RWPE1 (cell line): ENCODE data around the gene DOCK9.

Experiments used
- CTCF ChIA-PET: fragments of 350-600 bp; sonication (Branson Sonifier 250); formaldehyde crosslinking; extraction: SDS; loops from one replicate; lab custom pipeline; 2021; lab: Yijun Ruan, JAX
- POLR2A ChIA-PET: fragments of 400-600 bp; formaldehyde crosslinking; extraction: SDS; loops from one replicate; lab custom pipeline; 2020; ENCODE audit warnings: antibody characterized with exemption; ENCODE audit not compliant: low non-redundant PET; lab: Yijun Ruan, JAX
- DNase-seq: peaks from one replicate; pipeline ENCODE4 v3.0.0; 2012; ENCODE audit warnings: low spot score
- H3K27ac ChIP-seq: fragments of 450-650 bp; 2 replicates; pipeline ENCODE4 v1.5.1; 2017
- TF ChIP-seq, protein P1 (sequence below): fragments of 450-650 bp; conservative IDR thresholded peaks from 2 replicates; pipeline ENCODE4 v1.5.1; 2017; ENCODE audit warnings: low read depth, mild to moderate bottlenecking

Gene DOCK9

DNA sequence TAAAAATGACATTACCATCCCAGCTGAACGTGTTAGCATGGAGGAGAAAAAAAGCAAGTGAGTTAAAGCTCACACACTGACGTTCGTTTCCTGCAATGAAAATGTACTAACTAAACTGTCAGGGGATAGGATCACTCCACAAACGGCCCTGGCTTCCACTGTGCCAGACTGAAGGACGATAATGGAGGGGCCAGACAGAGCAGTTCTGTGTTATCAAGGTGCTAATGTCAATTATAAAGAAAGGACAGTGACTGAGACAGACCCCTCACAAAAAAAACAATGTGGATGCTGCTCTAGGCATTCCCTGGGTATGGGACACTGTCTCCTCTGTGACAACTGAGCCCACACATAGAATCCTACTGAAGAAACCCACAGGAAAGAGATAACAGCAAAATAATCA lies 181.7 kb downstream of the DOCK9 start:
- H3K27ac ChIP-seq = no peak overlapping the region
- no peak for DNase-seq
- TF ChIP-seq, protein P1, sequence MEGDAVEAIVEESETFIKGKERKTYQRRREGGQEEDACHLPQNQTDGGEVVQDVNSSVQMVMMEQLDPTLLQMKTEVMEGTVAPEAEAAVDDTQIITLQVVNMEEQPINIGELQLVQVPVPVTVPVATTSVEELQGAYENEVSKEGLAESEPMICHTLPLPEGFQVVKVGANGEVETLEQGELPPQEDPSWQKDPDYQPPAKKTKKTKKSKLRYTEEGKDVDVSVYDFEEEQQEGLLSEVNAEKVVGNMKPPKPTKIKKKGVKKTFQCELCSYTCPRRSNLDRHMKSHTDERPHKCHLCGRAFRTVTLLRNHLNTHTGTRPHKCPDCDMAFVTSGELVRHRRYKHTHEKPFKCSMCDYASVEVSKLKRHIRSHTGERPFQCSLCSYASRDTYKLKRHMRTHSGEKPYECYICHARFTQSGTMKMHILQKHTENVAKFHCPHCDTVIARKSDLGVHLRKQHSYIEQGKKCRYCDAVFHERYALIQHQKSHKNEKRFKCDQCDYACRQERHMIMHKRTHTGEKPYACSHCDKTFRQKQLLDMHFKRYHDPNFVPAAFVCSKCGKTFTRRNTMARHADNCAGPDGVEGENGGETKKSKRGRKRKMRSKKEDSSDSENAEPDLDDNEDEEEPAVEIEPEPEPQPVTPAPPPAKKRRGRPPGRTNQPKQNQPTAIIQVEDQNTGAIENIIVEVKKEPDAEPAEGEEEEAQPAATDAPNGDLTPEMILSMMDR = no peak
- CTCF ChIA-PET = interaction anchor here (1.1 to 1.2 kb wide), 2 partner anchors 21 to 44 kb away, joined by 3 read pairs; no protein-coding TSS in a partner anchor
- POLR2A ChIA-PET = no interaction called here

DNA sequence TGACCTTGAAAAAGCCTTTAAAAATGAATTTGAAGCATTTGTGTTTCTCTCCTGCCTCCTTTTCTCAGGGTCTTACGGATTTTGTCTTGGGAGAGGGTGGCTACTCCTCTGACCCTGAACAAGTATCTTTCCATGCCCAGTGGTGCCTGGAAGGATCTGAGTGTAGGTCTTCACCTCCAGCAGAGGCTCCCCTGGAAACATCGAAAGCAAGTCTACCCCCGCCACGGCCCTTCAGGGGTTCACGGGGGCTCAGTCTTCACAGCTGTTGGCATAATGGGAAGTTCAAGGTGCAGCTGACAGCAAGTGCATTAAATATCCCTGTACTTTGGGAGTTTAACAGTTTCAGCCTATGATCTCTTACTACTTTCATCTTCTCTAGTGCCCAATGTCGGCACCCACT lies 182.6 kb downstream of the DOCK9 start:
- TF ChIP-seq, protein P1 = no peak
- no peak for DNase-seq
- ChIA-PET POLR2A (no interaction called here), CTCF (no interaction called here)
- H3K27ac ChIP-seq = no peak overlapping the region

DNA sequence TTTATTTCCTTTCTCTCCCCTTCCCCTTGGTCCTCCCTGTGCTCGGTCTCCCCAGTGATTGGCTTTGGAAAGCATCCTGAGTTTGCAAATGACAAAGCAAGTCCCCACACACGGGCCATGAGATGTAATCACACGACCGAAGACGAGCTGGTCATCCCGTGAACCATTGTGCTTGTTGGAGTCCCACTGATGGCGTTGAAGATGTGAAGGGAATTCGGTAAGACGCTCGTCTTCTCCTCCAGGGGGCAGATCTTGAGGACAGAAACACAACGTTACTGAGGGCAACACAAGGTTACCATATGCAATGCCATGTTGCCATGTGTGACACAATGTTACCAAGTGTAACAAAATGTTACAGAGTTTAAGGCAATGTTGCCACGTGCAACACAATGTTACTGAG lies 183.4 kb downstream of the DOCK9 start:
- ChIA-PET CTCF (interaction anchor here (1.3 kb wide), 1 partner anchor 14 kb away, joined by 3 read pairs; no protein-coding TSS in a partner anchor), POLR2A (no interaction called here)
- TF ChIP-seq, protein P1 = no peak
- H3K27ac ChIP-seq = no peak overlapping the region
- no peak for DNase-seq

DNA sequence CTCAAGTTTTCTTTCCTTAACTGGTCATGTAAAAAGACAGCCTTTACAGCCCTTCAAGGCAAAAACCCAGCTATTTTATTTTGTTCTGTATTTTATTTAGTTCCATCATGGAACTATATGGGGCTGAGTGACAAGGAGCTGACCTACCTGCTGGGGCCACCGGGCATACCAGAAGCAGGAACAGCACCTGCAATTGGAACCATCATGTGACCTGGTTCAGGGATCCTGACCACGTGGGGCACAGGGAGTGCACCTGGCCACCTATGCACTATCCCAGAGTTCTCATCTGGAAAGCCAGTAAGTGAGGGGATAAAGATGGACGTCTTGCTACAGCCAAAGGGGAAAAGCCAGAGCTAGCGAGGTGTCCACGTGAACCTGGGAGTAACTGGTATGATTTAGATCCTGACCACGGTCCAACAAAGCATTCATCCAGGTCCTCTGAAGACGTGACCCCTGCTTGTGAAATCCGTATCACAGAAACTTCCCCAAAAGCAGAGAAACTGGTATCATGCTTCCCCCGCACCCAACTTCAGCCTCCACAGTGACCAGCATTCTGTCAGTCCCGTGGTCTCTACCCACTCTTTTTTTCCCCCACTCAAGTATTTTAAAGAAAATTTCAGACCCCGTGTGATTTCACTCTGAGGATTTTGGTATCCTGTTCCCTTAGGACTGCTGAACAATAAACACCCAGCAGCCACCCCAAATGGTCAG lies 184.9 kb downstream of the DOCK9 start:
- ChIA-PET CTCF (interaction anchor here (0.5 kb wide), 1 partner anchor 61 kb away, joined by 3 read pairs; no protein-coding TSS in a partner anchor), POLR2A (no interaction called here)

DNA sequence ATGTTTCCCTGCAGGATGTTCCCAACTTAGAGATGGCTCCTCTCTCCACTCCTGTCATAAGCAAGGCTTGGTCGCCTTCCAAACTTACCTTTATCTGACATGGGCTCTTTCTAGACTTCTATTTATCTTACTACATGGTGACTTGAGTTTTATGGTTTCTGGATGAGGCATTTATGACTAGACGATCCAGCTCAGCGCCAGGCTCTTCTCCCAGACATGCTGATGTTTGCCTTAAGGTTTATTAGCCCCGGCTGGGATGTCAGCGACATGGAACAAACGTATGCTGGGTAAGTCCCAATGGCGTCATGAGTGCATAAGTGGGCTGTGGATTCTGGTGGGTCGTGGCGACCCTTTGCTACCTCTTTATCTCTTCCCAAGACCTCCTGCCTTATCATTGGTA lies 185.5 kb downstream of the DOCK9 start:
- ChIA-PET CTCF (interaction anchor here (0.5 kb wide), 1 partner anchor 60 kb away, joined by 3 read pairs; no protein-coding TSS in a partner anchor), POLR2A (no interaction called here)
- TF ChIP-seq, protein P1 = no peak
- H3K27ac ChIP-seq = no peak overlapping the region
- DNase-seq = no peak

More for the DNA sequence above, 184.9 kb downstream of the DOCK9 start:
- TF ChIP-seq, protein P1 = no peak
- no peak overlapping the region for H3K27ac ChIP-seq
- no peak for DNase-seq

DNA sequence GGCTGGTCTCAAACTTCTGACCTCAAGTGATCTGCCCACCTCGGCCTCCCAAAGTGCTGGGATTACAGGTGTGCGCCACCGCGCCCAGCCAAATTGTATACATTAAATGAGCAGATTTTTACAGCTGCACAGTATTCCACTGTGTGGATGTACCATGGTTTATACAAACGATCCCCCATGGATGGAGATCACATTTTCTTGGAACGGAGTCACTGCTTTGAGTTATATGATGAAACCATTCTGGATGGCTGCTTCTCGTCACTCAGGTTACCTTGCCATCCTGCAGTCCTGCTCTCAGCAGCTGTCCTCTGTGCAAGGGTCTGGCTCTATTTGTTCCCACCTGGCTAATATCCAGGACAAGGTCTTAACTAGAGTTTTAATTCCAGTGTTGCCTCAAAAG lies 186.3 kb downstream of the DOCK9 start:
- POLR2A ChIA-PET = no interaction called here
- H3K27ac ChIP-seq = no peak overlapping the region
- no peak for DNase-seq
- CTCF ChIA-PET = no interaction called here
- TF ChIP-seq, protein P1 = no peak
